ENCODE measurements around the gene SHROOM3.

The SHROOM3 gene

DNA sequence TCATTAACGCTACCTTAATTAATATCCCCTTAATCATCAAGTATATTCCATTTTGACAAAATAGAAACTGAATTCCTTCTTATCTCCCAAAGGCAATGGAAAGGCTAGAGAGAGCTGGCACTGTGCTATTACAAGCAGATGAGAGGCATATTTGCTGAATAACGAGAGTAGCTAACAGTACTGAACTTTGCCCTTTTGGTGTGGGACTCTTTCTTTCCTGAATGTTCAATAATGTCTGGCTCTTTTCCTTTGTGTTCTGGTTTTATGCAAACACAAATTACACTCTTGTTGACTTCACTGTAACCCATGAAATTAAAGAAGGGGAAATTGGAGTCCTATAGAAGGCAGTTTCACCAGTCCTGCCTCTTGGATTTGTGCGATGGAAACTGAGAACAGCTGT is 63.5 kb downstream of the SHROOM3 start:
- DNase-seq = no peak

DNA sequence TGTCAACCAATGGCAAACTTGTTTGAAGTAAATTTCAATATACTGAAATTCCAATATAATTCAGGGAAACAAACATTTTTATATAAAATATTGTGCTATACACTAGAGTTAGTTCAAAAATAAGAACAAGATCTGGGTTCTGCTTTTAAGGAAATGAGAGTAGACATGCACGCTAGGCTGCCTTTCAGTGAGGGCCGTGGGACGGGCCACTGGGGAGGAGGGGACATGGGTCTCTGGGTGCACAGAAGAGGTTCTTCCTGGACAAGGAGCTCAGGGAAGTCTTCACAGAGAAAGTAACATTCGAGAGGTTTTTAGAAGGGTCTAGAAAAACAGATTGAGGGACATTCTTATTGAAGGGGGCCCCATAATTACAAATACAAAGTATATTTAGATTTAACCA is 64.4 kb downstream of the SHROOM3 start:
- DNase-seq = no peak

DNA sequence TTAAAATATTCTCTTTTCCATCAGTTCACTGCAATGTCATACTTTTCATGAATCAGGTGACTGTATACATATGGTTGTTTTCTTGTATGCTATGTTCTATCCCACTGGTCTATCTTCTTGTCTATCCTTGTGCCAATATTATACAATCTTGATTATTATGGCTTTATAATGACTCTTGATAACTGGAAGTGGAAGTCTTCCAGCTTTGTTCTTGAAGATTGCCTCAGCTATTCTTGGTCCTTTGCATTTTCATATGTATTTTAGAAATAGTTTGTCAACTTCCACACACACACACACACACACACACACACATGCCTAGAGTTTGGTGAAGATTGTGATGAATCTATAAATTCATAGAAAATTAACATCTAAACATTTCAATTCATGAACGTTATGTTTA is 67.9 kb downstream of the SHROOM3 start:
- no peak for DNase-seq

DNA sequence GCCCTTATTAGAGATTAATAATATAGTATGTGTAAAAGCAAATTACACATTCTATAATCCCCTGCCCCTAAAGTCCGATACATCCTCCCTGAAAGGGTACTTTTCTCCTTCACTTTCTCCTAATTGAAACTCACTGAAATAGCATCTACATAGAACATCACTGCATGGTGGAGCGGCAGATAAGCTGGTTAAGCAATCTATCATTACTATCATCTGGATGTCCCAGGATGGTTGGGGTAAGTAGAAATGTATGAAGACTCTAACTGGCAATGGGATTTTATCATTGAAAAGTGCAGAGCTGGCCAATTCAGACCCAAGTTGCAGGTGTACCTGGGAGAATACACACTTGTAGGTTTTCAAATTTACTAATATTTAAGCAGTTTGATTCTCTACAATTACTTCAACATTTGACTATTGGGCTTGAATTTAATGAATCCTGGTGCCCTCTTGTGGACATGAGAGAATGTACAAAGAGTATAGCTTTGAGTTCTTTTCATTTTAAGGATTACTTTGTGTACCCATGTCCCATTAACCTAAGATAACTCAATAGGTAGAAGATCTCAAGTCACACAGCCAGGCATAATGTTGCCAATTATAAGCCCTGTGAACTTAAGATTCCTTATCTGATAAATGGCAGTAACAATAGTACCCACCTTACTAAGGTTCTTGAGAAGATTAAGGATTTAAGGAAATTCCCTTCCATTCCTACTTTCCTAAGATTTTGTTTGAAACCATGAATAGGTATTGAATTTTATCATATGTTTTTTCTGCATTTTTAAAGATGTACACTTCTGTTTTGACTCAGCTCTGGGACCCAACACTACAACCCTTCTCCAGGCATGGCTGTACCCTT is 69.8 kb downstream of the SHROOM3 start:
- DNase-seq = no peak

DNA sequence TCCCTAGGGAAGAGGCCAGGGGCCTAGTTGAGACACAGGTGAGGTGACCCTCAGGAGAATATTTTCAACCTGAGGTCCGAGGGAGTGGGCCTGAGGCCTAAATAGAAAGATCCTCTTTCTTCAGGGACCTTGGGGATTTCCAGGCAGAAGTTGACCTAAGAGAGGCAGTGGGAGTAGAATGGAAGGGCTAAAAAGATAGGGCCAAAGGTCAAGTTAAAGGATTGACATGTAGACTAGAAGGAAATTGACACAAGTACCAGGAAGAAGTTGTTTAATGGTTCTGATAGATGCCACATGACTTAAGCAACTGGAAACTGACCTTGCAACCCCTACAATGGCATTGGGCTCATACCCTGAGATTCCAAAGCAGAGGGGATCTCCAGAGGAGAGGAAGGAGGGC is 76.9 kb downstream of the SHROOM3 start:
- DNase-seq = no peak

DNA sequence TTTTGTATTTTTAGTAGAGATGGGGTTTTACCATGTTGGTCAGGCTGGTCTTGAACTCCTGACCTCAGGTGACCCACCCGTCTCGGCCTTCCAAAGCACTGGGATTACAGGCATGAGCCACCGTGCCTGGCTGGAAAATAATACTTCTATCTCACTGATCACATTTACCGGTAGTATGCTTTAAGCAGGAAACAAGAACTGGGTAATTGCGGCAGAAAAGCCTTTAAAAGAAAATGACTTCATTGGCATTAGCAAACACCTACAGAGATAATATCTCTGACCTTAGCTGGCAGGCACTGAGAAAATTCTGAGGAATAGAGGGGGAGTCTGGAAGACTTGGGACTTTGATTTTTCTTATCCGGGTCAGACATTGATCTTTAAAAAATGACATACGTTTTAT is 78.5 kb downstream of the SHROOM3 start:
- no peak for DNase-seq

DNA sequence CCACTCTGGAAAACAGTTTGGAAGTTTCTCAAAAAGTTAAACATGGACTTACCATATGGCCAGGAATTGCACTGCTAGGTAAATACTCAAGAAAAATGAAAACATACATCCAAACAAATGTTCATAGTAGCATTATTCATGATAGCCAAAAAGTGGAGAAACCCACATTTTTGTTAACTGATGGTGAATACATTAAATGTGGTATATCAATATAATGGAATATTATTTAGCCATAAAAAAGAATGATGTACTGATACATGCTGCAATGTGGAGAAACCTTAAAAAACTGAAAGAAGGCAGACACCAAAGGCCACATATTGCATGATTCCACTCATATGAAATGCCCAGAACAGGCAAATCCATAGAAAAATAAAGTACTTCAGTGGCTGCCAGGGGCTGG is 79.1 kb downstream of the SHROOM3 start:
- DNase-seq = no peak

DNA sequence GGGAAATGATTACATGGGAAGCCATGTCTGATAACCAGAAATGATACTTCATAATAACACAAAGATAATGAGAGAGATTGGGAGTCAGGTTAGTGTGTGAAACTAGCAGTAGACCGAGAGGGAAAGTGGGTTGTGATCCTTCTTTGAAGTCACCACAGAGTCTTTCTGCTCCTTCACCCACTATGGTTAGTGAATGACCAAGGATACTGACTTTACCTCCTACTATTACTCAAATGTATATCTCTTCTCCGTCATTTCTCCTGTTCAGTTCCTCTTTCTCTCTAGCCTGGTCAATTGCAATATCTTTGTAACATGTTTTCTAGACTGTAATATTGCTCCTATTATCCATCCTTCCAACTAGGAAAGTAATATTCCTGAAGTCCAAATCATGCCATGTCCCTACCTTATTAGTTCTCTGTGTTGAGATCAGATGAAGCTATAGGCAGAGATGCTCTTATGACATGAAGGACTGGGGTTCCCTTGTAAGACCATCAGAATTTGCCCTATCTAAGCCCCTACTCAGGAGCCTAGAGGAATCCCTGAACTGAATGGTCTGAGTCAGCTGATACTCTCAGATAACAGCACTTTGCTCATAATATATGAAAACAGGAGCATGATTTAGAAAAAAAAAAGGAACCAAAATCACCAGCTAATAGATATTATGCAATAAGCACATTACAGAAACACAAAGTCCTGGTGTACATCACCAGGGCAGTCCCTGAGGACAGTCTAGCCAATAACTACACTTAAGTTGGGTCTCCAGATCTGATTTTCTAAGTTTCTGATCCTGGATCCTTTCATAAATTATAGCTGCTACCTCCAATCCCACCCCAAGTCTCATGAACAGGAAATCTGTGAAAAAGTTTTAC is 81.2 kb downstream of the SHROOM3 start:
- DNase-seq = no peak

DNA sequence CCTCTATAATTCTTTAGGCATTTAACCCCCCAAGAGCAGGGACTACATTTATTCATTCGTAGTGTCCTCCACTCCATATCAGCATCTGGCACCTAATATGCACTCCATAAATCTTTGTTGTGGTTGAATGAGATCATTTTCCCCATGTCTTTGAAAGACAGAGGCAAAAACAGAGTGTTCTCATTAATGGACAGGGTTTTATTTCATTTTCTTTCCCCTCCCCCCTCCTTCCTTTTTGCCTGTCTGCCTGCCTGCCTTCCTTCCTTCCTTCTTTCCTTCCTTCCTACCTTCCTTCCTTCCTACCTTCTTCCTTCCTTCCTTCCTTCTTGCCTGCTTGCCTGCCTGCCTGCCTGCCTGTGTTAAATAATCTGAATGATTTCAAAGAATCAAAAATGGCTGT is 83.2 kb downstream of the SHROOM3 start:
- no peak for DNase-seq

DNA sequence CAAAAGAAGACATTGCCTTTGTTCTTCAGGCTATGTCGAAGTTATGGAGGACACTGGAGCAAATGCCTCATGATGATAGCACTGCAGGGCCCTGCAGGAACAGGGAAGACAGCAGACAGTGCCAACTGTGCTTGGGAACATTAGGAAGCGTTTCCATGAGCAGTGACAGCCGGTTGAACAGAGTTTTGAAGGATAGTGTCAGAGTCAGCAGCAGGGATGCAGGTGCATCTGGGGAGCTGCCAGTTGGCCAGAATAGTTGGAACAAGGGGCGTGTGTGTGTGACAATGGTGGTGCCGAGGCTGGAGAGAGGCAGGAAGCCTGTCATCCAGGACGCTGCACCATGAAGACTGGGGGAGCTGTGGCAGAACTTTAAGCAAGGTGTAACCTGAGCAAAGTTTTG is 88.6 kb downstream of the SHROOM3 start:
- no peak for DNase-seq

DNA sequence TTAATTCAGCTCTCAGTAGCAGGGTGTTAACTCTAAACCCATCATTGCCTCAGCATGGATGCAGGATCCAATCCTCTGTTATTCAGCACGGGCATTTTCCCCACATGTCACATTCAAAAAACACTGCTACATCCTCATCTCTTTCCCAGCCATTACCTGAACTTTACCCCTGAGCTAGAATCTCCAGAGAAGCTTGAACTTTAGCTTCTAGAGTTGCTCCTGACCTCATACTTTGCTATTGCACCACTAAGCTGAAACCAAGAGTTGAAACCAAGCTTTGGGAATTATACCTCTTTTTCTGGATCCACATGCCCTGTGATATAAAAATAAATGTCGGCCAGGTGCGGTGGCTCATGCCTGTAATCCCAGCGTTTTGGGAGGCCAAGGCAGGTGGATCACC is 90.7 kb downstream of the SHROOM3 start:
- DNase-seq = no peak

DNA sequence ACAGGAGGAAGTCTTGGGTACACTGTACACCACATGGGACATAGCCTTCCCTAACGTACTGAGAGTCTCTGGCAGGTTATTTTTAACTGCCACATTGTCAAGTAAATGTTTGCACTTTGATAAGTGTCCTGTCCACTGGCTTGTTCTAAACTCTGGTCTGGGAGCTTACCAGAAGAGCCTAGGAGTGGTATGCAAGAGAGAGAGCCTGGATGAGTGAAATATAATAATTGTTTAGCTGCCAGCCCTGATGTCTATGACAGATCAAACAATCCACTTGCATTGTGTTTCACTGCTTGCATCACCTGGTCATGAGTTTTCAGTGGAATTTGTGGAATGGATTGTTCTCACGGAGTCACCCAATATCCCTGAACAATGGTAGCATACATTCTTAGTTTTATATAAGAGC is 91.6 kb downstream of the SHROOM3 start:
- no peak for DNase-seq

DNA sequence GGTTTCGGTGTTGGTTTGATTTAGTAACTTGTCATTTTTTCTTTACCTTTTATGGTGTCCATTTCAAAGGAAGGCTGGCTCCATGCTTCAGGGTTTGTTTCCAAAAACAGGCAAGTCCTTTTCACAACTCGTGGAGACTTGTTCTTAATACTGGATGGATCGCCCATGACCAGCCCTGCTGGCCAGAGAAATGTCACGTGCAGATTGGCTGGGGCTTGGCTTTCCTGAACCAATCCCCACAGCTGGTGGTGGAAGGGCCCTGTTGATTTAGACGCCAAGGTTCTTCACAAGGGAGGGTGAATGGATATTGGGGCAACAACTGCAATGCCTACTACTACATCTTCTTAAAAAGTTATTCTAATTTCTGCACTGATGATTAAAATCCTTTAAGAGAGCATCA is 92.6 kb downstream of the SHROOM3 start:
- DNase-seq = no peak

DNA sequence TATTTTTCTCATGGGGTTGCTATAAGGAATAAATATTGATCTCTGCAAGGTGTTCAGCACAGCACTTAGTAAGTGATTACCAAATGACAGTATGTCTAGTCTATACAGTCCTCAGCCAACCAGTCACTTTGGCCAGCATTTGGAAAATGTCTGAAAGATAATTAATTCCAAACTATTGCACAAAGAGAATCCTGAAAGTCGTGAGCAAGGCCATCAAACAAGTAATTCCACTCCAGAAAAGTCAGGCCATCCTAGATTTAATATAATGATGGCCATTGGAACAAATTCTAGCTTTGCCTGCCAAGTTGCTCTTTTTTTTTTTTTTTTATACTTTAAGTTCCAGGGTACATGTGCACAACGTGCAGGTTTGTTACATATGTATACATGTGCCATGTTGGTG is 96.6 kb downstream of the SHROOM3 start:
- no peak for DNase-seq

DNA sequence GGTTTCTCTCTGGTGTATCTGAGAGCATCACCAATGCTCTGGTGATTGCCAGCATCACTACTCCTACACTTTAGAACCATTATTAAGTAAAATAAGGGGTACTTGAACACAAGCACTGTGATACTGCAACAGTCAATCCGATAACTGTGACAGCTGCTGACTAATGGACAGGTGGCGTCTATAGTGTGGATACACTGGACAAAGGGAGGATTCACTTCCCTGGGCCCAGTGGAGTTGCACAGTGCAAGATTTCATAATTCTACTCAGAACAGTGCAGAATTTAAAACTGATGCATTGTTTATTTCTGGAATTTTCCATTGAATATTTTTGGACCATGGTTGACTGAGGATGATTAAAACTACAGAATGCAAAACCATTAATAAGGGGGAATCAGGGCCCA is 97.8 kb downstream of the SHROOM3 start:
- no peak for DNase-seq

DNA sequence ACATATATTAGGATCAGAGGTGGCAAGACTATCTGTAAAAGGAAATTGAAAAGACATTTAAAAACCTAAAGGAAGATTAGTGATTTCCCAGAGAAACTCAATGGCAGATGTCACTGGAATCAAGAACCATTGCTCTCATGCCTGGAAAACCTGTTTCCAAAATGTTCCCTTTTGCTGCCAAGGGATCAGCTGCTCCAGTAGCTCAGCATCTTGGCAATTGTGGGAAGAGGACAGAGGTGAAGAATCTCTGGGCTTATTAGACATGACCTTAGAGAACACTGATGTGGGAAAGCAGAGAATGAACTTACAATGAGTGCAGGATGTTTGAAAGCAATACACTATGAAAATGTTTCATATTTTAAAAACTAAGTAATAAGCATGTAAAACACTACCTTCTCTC is 98.3 kb downstream of the SHROOM3 start:
- no peak for DNase-seq

DNA sequence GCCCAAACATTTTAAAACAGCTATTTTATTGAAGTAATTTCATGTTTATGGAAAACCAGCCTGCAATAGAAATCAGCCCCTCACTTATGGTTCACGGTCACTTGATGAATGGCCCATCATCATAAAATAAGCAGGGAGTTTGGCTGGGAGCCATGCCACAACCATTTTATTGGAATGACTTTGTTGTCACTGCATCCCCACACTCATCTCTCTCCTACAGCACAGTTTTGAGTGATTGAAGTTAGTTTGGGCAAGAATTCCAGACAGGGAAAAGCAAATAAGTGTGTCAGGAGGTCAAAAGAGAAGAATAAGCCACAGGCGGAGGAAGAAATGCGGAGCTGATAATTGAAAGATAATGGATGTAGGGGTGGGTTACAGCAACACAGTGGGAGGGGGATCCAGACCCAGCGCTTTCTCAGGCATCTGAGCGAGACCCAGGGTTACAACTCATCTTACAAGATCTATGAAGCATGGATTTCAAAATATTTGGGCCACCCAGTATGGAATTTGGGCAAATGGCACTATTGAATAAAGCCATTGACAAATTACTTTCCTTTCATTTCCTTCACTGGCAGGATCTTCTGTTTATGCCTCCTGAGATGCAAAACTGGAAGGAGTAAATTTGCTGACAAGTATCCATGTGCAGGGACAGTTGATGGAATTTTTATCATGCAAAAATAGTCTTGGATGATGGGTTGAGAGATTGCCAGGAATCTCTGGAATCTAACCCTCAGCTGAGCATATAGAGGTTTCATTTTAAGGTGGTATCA is 100.8 kb downstream of the SHROOM3 start:
- no peak for DNase-seq

DNA sequence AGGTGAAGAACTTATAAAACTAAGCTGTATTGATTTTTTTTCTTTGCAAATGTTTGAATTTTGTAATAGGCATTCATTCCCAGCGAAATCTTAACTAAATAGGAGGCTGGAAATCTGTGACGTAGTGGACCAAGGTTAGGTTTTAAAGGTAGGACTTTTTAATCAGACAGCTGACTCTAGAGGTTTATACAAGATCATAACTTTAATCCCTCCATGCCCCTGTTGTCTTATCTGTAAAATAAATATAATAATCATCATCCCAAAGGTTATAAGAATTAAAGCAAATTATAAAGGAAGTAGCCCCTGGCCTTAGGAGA is 101.3 kb downstream of the SHROOM3 start:
- DNase-seq = no peak

DNA sequence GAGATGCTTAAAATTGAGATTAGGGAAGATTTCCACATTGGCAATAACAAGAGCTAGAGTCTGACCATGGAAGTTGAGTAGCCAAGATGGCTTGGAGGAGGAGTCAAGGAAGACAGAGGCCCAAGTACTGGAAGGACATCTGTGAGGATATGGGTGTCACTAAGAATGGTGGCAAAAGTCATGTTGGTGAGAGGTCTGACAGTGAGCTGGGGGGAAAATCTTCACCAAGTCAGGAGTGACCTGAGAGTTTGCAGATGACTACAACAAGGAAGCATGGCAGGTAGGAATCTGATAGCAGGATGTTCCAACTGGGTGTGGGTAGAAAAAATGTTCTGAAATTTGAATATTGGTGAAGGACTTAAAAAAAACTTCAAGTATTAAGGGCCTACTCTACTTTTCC is 103.3 kb downstream of the SHROOM3 start:
- no peak for DNase-seq

DNA sequence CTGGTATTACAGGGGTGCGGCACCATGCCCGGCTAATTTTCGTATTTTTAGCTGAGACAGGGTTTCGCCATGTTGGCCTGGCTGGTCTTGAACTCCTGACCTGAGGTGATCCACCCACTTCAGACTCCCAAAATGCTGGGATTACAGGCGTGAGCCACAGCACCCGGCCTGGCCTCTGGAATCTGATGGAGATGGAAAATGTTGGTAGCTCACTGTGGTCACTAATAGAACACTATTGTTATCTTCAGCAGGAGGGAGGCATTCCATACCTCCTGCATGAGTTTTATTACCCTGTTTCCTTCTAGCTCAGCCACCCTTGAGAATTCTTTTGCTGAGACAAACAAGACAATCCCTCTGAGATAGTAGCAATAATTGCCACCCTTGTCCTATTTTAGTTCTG is 105.0 kb downstream of the SHROOM3 start:
- DNase-seq = no peak

DNA sequence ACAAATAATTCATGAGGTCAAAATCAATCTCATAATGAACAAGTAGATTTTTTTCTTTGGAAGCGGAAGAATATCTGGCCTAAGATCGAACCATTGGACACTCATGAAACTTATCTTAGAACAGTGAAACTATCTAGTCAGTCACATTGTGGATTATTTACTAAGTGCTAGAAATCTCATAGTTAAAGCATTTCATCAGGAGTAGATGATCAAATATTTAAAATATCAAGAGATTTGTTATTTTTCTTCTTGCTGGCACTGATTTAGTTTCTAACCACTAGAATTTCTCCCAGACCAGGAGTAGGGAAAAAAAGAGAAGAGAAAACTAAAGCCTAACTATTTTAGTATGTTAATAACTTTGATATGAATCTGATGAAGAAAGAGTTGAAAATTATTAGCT is 105.5 kb downstream of the SHROOM3 start:
- DNase-seq = no peak

DNA sequence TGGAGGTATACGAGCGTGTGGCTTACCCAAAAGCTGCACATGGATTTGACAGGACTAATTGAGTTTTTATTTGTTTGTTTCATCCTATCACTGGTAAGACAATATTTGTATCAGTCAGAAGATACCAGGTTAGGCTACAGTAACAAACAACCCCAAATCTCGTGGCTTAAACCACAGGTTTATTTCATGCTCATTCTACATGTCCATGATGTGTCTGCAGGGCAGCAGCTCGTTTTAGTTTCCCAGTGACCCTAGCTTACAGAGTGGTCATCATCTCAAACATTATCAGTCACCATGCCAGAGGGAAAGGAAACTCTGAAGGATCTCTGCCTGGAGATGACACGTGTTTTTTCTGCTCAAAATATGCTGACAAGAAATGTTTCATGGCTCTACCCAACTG is 108.3 kb downstream of the SHROOM3 start:
- DNase-seq = no peak

DNA sequence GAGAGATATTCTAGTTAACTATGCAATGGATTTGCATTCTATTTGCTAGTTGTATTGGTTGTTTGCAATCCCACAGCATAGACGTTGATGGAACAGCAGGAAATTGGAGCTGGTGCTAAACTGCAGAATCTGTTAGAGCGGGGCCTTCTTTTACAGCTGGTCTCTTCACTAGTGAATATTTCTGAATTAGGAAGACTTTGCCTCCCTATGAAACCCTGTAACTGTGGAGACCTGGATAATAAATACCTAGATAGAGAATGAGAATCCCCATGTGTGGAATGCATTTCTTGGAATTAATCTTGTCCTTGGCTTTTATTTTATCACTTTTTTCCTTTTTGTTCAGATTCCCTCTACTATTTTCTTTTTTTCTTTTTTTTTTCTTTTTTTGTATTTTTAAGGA is 109.7 kb downstream of the SHROOM3 start:
- no peak for DNase-seq

Measured in effector CD4-positive, alpha-beta T cell (primary cell).